Activated effector memory CD4-positive, alpha-beta T cell treated with Interleukin-2 at 50 U/mL for 16 hours (primary cell): ENCODE results near the gene NEURL1B.
A peak's percentile ranks its signal among the peaks of the same experiment; 100 is the strongest.

Experiments
- DNase-seq: peaks from one replicate; pipeline ENCODE4 v3.0.0-alpha.2; 2020

Gene NEURL1B

GRCh38 chr5:172718527-172719114 is 77.6 kb downstream of the NEURL1B start:
- no peak for DNase-seq

DNA sequence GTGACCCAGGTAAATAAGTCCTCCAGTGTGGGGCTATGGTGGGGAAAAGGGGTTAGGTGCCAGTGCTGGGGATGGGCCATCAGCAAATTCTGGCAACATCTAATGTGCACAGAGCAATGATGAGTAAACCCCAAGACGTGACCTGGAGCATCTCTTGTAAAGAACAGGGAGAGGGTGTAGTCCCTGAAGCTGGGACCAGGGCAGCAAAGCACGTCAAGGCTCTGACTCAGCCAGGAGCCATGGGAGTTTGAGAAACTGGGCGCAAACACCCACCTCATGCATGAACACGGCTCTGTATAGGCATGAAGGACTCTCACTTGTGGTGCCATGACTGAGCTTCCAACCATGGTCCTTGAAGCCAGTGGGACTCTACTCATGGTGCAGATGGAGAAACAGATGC is 78.1 kb downstream of the NEURL1B start:
- DNase-seq: no peak

DNA sequence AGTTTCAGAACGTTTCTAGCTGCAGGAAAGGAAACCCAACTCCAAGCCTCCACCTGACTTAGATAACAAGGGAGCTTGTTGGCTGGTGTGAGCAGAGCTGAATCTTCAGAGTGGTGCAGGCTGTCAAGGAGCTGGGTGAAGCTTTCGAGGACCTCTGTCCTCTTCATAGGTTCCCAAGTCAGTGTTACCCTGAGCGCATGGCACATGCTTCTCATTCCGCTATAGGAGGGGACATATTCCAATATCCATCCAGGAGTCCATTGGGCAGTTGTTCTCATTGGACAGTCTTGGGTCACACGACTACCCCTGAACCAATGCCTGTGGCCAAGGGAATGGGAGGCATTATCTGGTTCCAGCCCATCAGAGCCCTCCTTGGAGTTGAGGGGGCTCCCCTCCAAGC is 79.6 kb downstream of the NEURL1B start:
- DNase-seq: no peak

- no peak for DNase-seq
Observed at GRCh38 chr5:172721455-172722326, 80.6 kb downstream of the NEURL1B start.

- peak; percentile 24 for DNase-seq
Observed at GRCh38 chr5:172722327-172722815, 81.3 kb downstream of the NEURL1B start.

GRCh38 chr5:172723508-172723907 is 82.4 kb downstream of the NEURL1B start:
- DNase-seq: no peak

- DNase-seq: no peak
Observed at GRCh38 chr5:172724242-172725183, 83.5 kb downstream of the NEURL1B start.

- no peak for DNase-seq
Observed at GRCh38 chr5:172725273-172725672, 84.2 kb downstream of the NEURL1B start.

- DNase-seq: no peak
Observed at GRCh38 chr5:172725785-172726184, 84.7 kb downstream of the NEURL1B start.

DNA sequence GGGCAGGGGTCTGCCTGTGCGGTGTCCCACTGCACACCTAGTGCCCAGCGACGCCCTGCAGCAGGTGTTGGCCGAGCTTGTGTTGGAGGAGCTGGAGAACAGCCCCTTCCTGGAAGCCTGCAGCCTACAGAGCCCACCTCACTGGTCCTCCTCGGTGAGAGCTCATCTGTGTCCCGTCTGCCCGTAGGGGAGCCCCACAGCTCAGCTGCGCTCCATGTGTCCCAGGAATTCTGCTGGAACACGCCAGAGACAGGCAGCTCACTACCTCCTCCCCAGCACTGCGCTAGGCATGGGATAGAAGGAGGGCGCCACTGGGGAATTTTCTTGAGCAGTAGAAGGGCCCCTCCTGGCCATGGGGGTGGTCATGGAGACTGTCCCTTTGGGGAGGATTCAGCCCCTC is 85.9 kb downstream of the NEURL1B start:
- no peak for DNase-seq

- no peak for DNase-seq
Observed at GRCh38 chr5:172727551-172727950, 86.5 kb downstream of the NEURL1B start.

DNA sequence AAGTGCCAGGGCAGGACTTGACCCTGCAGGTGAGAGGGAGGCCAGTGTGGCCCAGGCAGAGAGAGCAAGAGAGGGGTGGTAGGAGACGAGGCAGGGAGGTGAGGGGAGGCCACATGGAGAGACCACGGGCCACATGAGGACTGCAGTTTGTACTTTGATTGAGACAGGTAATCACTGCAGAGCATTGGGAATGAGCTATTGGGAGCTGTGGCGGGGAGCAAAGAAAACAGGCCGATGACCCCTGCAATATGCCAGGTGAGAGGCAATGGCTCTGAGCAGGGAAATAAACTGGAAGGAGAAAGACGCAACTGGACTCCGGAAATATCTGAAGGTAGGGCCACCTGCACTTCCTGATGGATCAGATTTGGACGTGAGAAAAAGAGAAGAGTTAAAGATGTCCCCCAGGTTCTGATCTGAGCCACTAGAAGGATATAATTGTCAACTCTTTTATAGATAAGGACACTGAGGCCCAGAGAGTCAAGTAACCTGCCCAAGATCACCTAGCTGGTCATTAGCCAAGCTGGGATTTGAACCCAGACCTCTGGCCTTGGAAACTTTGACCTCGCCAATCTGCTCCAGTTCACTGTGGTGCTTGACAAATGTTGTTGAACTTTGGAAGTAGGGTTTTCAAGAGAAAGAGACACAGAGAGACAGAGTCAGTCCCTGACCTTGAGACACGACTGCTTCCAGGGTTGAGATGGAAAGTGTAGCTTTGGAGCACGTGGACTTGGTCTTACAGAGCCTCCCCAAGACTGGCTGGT is 87.6 kb downstream of the NEURL1B start:
- no peak for DNase-seq

DNA sequence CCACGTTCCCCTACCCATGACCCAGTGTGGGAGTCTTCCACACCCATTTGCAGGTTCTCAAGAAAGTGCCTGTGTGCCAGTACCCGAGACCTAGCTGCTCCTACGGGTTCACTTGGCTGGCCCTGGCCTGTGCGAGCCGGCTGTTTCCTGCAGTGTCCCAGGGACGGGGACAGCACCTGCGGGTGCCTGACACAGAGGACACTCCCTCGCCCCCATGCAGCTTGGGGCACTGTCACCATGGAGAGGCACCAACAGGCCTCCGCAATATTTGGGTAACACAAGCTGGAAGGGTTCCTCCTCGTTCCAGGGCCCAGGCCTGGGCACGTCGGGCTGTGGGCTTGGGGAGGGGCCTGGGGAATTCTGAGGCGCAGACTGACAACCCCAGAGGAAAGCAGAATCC is 88.5 kb downstream of the NEURL1B start:
- DNase-seq: no peak

DNA sequence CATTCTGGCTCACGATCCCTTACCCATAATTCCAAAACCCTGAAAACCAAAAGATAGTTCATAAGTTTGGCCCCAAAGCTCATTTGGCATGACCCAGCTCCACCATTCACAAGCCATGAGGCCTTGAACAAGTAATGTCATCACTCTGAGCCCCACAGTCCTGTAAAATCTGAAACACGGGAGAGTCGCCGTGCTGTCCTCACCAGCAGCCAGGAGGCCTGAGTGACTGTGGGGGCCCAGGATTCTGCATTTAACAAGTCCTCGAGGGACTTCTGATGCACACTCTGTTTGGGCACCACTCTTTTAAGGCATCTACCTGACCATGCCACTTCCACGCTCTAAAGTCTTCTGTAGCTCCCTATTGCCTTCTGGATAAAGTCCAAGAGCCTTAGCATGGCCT is 89.2 kb downstream of the NEURL1B start:
- DNase-seq: no peak

DNA sequence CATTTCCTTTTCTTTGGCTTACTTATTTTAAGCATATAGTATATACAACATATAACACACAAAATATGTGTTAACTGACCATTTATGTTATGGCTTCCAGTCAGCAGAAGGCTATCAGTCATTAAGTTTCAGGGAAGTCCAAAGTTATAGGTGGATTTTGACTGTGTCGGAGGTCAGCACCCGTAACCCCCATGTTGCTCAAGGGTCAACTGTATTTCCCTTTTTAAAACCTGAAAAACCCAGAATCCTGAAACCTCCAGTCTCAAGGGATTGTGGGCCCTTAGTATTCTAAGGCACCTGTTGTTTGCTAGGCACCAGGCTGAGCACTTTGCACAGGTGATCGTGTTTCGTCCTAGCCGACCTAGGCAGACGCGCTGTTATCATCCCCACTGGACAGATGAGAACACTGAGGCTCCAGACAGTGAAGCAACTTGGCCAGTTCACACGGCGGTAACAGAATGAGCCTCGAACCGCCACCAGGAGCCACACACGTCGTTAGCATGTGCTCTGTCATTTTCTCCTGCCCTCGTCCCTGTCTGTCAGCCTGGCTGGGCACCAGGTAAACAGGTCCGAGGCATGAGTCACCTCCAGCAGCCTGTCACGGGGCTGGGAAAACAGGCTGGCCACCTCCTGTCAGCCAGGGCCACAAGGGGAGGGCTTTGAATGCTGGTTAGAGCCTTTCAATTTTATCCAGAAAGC is 90.1 kb downstream of the NEURL1B start:
- no peak for DNase-seq

DNA sequence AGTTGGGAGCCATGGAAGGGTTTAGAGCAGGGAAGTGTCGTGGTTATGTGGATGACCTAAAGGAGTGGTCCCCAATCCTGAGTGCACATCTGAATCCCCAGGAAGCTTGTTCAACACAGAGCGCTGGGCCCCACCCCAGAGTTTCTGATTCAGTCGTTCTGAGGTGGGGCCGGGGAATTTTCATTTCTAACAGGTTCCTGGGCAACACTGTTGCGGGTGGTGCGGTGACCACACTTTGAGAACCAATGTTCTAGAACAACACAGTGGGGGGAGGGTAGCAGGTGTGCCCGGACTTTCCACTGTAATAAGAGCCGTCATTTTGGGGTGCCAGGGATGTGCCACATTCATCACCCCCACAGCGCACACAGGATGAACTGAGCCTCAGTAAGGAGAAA is 90.6 kb downstream of the NEURL1B start:
- no peak for DNase-seq

- DNase-seq: no peak
Observed at GRCh38 chr5:172732201-172732865, 91.3 kb downstream of the NEURL1B start.

DNA sequence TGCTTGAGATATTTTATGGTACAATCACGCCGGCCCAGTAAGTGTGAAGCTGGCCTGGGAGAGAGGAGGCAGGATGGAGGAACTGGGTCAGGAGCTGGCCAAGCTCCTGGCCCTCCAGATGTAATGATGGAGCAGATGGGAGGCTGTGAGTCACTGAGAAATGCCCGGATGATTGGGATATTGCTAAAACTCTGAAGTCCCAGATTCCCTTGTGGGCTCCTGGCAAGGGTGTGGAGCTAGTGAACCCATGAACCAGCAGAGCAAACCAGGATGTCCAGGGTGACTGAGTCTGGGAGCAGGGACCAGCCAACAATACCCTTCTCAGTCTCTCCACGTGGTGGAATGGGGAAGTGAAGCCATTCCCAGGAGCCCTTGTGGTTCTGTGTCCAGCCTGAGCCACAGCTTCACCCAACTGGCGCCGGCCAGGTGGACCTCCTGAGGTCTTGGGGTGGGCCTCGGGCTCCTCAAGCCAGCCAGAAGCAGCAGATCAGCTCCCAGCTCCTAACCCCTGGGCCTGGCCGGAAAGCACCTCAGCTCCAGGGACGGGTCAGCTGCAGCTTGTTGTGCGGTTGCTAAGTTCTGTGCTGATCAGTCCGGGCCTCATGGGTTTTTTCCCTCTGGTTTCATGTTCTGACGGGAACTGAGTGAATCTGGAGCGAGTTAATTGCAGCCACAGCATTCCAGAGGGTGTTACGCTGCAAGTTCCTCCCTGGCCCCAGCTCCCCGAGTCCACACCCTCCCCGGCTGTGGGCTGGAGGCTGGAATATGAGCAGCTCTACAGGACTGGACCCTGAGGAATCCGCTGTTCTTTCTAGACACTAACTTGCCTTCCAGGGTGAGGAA is 92.3 kb downstream of the NEURL1B start:
- no peak for DNase-seq

DNA sequence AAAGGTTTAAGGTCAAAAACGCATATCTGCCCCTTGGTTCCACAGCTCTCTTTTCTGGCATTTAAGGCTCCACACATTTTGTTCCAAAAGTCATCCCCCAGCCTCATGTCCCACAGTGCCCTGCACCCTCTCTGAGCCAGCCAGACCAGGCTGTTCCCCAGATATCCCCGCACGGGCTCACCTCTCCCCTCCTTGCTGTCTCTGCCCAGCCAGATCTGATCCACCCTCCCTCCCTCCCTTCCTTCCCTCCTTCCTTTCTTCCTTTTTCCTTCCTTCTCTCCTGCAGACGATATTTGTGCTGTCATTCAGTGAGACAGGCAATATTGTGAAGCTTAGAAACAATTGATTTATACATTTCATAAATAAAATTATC is 92.9 kb downstream of the NEURL1B start:
- DNase-seq: no peak

GRCh38 chr5:172735141-172735831 is 94.2 kb downstream of the NEURL1B start:
- no peak for DNase-seq
